Activated T-cell treated with anti-CD3 and anti-CD28 coated beads for 48 hours (primary cell): ENCODE measurements around the gene CR2.
"Not testable (repeated sequence)": the region's sequence is repeated elsewhere in the genome, so short reads cannot be mapped to it uniquely, and the experiment has no call there.

Experiments
- DNase-seq: peaks from one replicate; pipeline ENCODE4 v3.0.0-alpha.2; 2020; ENCODE audit warnings: low read depth

CR2 gene

GRCh38 chr1:207444514-207445217 is 9.5 kb upstream of the CR2 start:
- no peak for DNase-seq

GRCh38 chr1:207453710-207454045 is 450 bp upstream of the CR2 start:
- no peak for DNase-seq

GRCh38 chr1:207455183-207455754 is 1.1 kb downstream of the CR2 start:
- DNase-seq, result no peak

GRCh38 chr1:207458414-207458813 is 4.3 kb downstream of the CR2 start:
- DNase-seq, result no peak

GRCh38 chr1:207459008-207459407 is 4.9 kb downstream of the CR2 start:
- no peak for DNase-seq

GRCh38 chr1:207461649-207462048 is 7.5 kb downstream of the CR2 start:
- DNase-seq, result no peak

- no peak for DNase-seq
Observed at GRCh38 chr1:207462535-207462934, 8.4 kb downstream of the CR2 start.

- DNase-seq, result no peak
Observed at GRCh38 chr1:207463021-207463420, 8.9 kb downstream of the CR2 start.

GRCh38 chr1:207463571-207463970 is 9.4 kb downstream of the CR2 start:
- DNase-seq, result no peak

- no peak for DNase-seq
Observed at GRCh38 chr1:207470927-207471326, 16.8 kb downstream of the CR2 start.

- no peak for DNase-seq
Observed at GRCh38 chr1:207474210-207474609, 20.1 kb downstream of the CR2 start.

- DNase-seq, result no peak
Observed at GRCh38 chr1:207486198-207486597, 32.1 kb downstream of the CR2 start.

GRCh38 chr1:207487636-207488035 is 33.5 kb downstream of the CR2 start:
- DNase-seq, result no peak

GRCh38 chr1:207493212-207493611 is 39.1 kb downstream of the CR2 start:
- DNase-seq, result no peak

- no peak for DNase-seq
Observed at GRCh38 chr1:207494171-207494570, 40.0 kb downstream of the CR2 start.

- DNase-seq, result not testable (repeated sequence)
Observed at GRCh38 chr1:207495281-207495680, 41.2 kb downstream of the CR2 start.

GRCh38 chr1:207495801-207496792 is 42.0 kb downstream of the CR2 start, which contains the start of gene CR1:
Gene CR1, plus strand, starts transcription at chr1:207496157. Its CDS starts 111 bp downstream, at chr1:207496268.
- DNase-seq, result peak; percentile 22

- DNase-seq, result no peak
Observed at GRCh38 chr1:207497941-207498340, 43.8 kb downstream of the CR2 start.

- peak; percentile 40 for DNase-seq
Observed at GRCh38 chr1:207499573-207499972, 45.4 kb downstream of the CR2 start.

GRCh38 chr1:207500306-207500705 is 46.2 kb downstream of the CR2 start:
- DNase-seq, result no peak

GRCh38 chr1:207501071-207501470 is 46.9 kb downstream of the CR2 start:
- no peak for DNase-seq

- no peak for DNase-seq
Observed at GRCh38 chr1:207502726-207503125, 48.6 kb downstream of the CR2 start.

GRCh38 chr1:207503950-207504349 is 49.8 kb downstream of the CR2 start:
- DNase-seq, result no peak
